Stimulated activated naive CD8-positive, alpha-beta T cell treated with anti-CD3 and anti-CD28 coated beads, Interleukin-15, Interleukin-2, amounts not matched to agents 100 U/mL and 50 U/mL, for 24 hours (primary cell): Measurements from ENCODE around the gene GPR61.

Source experiments
- ATAC-seq: fragments of 150-1000 bp; cut with Tn5 transposase; one replicate; pipeline ENCODE4 v1.10.0; 2021
- DNase-seq: peaks from one replicate; pipeline ENCODE4 v3.0.0; 2021

Gene GPR61

GRCh38 chr1:109509176-109510134 lies 30.2 kb upstream of the GPR61 start, which contains the start of gene AMIGO1:
AMIGO1 (minus strand) TSS chr1:109509727; CDS start chr1:109508912, 815 bp downstream.
- ATAC-seq (peak; percentile 55), DNase-seq (peak; percentile 74)

GRCh38 chr1:109513110-109513710 lies 26.5 kb upstream of the GPR61 start:
- ATAC-seq (no peak), DNase-seq (no peak)

DNA sequence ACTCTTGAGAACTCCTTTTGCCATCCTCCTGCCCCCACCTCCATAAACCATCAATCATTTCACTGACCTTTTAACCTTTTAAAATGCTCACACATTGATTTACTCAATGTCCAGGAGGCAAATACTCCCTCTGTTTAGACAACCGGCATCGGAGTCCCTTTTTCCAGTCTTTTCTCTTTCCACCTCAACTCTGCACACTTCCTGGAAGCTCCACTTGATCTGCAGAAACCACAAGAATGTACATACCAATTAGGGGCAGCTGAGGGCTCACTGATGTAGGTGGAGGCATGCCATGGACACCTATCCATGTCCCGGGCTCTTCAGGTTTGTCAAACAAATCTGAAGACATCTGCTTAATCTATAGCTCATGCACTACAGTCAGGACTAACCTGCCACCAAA lies 24.8 kb upstream of the GPR61 start:
- no peak for ATAC-seq
- no peak for DNase-seq

- DNase-seq, result no peak
- ATAC-seq, result no peak
These were observed 22.8 kb upstream of the GPR61 start for GRCh38 chr1:109516872-109517271.

DNA sequence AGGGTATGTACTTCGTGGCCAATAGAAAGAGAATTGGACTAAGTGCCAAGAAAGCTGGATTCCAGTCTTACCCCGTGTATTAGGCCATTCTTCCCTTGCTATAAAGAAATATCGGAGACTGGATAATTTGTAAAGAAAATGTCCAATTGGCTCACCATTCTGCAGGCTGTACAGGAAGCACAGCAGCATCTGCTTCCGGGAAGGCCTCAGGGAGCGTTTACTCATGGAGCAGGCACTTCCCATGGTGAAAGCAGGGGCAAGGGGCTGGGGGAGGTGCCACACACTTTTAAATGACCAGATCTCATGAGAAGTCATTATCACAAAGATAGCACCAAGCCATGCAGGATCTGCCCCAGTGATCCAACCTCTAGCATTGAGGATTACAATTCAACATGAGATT lies 22.3 kb upstream of the GPR61 start:
- ATAC-seq (no peak), DNase-seq (no peak)

DNA sequence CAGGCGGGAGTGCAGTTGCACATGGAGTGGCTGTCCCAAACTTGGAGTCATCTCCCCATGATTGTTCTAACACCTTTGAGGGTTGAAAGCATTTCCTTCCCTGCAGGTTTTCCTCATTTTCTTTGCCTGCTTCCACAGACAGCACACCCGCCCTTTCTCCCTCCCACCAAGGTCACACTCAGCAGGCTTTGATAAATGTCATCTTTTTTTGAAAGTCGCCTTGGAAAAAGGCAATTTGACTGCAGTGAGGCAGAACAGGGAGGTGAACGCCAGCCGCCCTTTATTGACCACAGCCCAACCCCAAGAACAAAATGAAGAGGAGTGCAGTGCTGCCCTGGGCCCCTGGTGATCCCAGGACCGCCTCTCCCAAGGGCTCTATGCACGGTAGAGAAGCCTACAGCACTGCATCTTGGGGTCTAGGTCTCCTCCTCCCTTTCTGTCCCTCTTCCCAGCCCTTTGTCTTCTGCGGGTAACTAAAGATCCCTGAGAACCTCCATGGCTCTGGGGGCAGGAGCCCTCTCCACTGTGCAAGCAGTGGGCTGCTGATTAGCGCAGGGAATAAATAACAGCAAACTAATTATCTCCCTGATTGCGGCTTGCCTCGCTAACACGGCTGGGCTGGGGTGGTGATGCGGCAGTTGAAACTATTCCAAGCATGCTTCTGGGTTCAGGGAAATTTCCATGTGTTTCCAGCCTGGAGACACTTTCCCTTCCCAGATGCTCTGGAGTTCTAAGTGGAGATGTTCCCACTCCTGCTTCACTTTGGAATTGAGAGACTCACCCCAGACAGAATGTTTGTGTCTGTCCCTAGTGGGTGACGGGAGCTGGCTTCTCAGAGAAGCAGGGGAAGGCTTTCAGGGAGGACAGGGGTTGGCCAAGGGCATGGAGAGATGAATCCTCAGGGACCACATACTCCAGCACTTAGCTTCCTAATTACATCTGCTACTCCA lies 18.4 kb upstream of the GPR61 start:
- DNase-seq (no peak), ATAC-seq (no peak)

- ATAC-seq (no peak), DNase-seq (no peak)
These were observed 17.6 kb upstream of the GPR61 start for GRCh38 chr1:109522026-109522425.

- DNase-seq (no peak), ATAC-seq (no peak)
These were observed 16.0 kb upstream of the GPR61 start for GRCh38 chr1:109523706-109524105.

- ATAC-seq (no peak), DNase-seq (no peak)
These were observed 12.4 kb upstream of the GPR61 start for GRCh38 chr1:109527098-109527811.

- no peak for DNase-seq
These were observed 11.6 kb upstream of the GPR61 start for GRCh38 chr1:109527846-109528695.

DNA sequence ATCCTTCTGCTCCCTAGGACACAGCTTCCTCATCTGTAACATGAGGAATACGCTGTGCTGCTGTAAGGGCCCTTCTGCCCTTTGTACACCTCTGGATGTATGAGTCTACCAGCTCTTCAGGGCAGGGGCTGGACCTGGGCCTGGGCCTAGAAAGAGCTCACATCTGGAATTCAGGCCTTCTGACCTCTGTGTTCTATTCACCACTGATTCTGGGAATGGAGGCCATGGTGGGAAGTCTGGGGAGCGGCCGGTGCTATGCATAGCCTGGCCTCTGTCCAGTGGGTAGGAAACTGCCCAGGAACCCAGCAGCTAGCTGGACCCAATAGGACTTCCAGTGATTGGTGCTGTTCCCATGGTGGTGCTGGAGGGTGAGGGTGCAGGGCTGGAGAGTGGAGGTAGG lies 11.0 kb upstream of the GPR61 start:
- ATAC-seq (no peak), DNase-seq (no peak)

More at GRCh38 chr1:109527846-109528695, 11.6 kb upstream of the GPR61 start:
- ATAC-seq, result no peak

GRCh38 chr1:109529881-109530456 lies 9.7 kb upstream of the GPR61 start:
- DNase-seq (no peak), ATAC-seq (no peak)

GRCh38 chr1:109530457-109531087 lies 9.1 kb upstream of the GPR61 start:
- ATAC-seq (no peak), DNase-seq (no peak)

GRCh38 chr1:109531380-109531779 lies 8.3 kb upstream of the GPR61 start:
- no peak for ATAC-seq

GRCh38 chr1:109531826-109532364 lies 7.8 kb upstream of the GPR61 start:
- no peak for DNase-seq
- ATAC-seq, result no peak

More at GRCh38 chr1:109531380-109531779, 8.3 kb upstream of the GPR61 start:
- no peak for DNase-seq

- peak; percentile 91 for ATAC-seq
- DNase-seq, result peak; percentile 94
These were observed 7.1 kb upstream of the GPR61 start for GRCh38 chr1:109532365-109533136.

GRCh38 chr1:109534307-109534858 lies 5.3 kb upstream of the GPR61 start:
- ATAC-seq (no peak), DNase-seq (no peak)

DNA sequence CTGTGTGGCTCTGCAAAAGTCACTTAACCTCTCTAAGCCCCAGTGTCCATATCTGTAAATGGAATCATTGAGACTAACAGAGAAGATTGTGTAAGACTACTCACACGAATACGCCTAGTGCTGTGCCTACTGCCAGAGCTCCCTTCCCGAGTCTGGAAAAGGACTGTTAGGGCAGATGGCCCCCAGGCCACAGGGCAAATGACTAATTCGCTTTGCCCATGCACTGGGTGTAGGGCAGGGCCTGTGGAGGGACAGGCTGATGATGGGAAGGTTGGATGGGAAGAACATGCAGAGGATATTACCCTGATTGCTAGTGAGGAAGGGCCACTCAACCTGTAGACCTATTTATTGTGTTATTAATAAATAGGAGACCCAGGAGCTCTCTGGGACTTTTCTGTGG lies 4.2 kb upstream of the GPR61 start:
- DNase-seq (no peak), ATAC-seq (no peak)
